ENCODE measurements around the gene VAMP5.
A peak's percentile ranks its signal among the peaks of the same experiment; 100 is the strongest.
"Not testable (repeated sequence)": the region's sequence is repeated elsewhere in the genome, so short reads cannot be mapped to it uniquely, and the experiment has no call there.

The VAMP5 gene

DNA sequence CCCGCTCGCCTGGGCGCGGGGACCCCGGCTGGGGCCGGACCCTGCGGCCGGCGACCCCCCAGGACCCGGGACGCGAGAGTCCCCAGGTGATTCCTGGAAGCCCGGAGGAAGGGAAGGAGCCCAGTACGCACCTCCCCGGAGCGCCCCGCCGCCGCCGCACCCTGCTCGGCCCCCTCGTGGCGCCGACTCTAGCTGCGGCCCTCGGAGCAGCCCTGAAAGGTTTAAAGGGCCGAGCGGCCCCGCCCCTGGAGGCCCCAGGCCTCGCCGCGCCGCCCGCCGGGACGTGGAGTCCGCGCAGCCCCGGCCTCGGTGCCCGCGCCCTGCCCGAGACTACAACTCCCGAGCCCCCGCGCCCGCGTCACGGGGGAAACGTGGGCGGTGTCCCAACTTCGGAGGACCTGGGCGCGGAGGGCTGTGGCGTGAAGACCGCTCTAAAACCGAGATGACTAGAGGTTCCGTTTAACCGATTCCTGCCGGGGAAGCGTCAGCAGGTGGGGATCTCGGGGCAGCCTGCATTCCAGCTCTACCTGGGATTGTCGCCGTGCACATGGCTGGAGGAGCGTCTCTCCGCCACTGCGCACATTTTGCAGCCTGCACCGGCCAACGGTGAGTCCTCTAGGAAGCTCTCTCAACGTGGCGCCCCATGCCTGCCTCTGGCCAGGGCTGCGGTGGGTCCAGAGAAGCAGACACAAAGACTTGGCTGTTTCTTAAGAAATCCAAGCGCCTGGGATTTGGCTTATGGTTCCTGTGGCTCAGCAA, 18.4 kb downstream of the VAMP5 start, which contains the start of gene TMEM150A:
TSS of gene TMEM150A (minus strand) at position 223 of the 759 bp plus-strand sequence. CDS start 750 bp downstream, outside the sequence.
- DNase-seq: peak; percentile 88 to 90

GRCh38 chr2:85604133-85604444, 19.9 kb downstream of the VAMP5 start:
- not testable (repeated sequence) for DNase-seq

GRCh38 chr2:85604568-85605339, 20.5 kb downstream of the VAMP5 start:
- no peak for DNase-seq

DNA sequence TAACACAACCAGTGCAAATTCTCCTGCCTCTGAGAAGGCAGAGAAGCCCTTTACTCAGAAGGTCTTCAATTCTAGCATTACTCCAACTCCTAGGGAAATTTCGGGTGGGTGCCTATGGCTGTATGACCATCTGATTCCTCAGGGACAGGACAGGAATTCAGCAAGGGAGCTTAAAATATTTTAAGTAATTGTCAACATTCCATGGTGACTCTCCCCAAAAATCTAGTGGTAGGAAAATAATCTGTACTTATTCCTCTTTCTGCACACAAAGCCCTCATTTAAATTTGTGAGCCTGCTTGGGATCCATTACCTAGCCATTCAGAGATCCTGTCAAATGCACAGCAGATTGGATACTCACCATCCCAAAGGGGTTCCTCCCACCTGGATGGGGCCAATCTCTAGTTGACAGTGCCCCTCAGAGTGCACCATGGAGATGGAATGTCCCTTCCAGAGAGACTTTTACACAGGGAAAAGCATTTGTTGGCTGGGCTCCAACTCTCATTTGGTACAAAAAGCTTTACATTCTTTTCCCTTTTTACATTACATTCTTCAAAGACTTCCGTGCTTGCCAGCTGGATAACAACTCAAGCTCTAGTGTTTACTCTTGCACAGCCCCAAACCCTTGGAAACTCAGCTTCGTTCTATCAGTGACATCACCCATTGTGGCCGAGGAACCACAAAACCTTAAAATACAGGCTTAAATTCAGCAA, 21.3 kb downstream of the VAMP5 start:
- DNase-seq: no peak

- no peak for DNase-seq
These were observed 21.9 kb downstream of the VAMP5 start for GRCh38 chr2:85606116-85606455.

- no peak for DNase-seq
These were observed 23.3 kb downstream of the VAMP5 start for GRCh38 chr2:85607268-85608215.

DNA sequence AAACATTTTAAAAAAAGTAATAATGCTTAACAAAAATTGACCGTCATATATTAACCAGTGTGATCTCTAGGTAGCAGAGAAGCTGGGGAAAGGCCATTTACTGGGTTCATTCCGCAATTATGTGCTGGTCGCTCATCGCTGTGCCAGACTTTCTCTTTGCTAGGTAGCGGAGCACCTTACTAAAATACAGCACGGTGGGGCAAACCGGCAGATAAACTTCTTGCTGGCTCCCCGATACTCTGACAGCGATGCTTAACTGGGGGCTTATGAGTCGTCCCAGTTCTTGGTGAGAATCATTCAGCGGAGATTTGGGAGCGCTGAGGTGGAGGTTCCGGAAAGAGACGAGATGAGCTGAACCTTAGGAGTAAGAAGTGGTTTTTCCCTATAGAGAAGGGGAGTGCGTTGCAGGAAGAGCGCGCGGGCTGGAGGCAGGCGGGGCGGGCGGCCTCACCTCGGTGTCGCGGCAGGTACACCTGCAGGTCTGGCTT, 27.0 kb downstream of the VAMP5 start:
- no peak for DNase-seq

DNA sequence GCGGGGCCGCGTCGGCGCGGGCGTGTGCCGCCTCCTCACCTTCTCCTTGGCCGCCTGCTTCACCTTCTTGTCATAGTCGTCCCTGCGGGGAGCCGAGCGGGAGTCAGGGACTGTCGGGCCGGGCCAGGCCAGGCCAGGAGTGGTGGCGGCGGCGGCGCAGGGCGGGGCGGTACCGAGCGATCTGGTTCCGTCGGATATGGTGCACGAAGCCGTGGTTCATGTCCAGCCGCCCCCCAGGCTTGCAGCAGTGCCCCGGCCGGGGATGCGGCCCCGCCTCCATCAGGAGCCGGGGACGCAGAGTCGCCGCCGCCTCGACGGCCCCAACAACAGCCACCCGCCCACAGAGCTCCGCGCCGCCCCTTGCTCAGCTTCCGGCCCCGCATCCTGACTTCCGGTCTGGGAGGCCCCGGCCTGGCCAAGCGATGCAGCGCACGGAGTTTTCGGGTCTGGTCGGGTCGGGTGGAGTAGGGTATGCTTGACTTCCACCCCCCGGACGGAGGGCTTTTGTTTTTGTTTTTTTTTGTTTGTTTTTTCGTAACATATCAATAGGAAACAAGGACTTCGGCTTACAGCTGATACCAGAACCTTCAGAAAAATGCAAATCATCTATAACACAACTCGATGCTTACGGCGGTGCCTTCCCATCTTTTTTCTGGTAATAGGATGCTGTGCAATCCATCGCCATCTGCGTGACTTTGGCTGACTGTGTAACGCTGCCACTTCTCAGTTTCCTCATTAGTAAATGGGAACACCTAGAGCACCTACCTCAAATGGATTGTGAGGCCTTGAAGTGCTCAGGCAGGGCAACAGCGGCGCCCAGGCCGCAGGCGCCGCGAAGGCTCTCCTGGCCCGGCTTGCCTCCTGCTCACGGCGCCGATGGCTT, 27.7 kb downstream of the VAMP5 start, which contains the start of gene C2orf68:
TSS of gene C2orf68 (minus strand) at position 362 of the 883 bp plus-strand sequence. CDS start at position 280, 82 bp downstream.
- peak; percentile 84 to 85 for DNase-seq

DNA sequence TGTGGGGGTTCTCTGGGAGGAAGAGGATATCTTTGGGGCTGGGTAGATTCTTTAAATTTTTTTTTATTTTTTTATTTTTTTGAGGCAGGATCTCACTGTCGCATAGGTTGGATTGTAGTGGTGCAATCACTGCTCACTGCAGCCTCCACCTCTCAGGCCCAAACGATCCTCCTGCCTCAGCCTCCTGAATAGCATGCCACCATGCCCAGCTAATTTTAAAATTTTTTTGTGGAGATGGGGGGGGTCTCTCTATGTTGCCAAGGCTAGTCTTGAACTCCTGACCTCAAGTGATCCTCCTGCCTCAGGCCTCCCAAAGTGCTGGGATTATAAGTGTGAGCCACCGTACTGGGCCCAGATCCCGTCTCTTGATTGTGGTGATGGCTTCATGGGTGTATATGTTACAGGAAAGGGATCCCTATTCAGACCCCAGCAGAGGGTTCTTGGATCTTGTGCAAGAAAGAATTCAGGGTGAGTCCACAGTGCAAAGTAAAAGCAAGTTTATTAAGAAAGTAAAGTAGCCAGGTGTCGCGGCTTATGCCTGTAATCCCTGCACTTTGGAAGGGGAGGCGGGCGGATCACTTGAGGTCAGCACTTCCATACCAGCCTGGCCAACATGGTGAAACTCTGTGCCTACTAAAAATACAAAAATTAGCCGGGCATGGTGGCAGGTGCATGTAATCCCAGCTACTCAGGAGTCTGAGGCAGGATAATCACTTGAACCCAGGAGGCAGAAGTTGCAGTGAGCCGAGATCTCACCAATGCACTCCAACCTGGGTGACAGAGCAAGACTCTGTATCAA, 29.7 kb downstream of the VAMP5 start:
- no peak for DNase-seq

GRCh38 chr2:85614757-85615156, 30.5 kb downstream of the VAMP5 start:
- DNase-seq: not testable (repeated sequence)

GRCh38 chr2:85615413-85615728, 31.1 kb downstream of the VAMP5 start:
- no peak for DNase-seq

GRCh38 chr2:85617723-85618122, 33.5 kb downstream of the VAMP5 start:
- DNase-seq: not testable (repeated sequence)

DNA sequence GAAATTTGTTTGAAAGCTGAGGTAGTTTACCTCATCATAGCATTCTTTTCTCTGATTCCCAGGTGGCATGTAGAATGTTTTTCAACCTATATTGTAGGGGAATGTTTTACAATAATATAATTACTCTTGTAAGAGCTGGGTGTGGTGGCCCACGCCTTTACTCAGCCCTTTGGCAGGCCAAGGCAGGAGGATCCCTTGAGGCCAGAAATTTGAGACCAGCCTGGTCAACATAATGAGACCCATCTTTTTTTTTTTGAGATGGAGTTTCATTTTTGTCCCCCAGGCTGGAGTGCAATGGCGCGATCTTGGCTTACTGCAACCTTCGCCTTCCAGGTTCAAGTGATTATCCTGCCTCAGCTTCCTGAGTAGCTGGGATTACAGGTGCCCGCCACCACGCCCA, 35.4 kb downstream of the VAMP5 start:
- DNase-seq: no peak

DNA sequence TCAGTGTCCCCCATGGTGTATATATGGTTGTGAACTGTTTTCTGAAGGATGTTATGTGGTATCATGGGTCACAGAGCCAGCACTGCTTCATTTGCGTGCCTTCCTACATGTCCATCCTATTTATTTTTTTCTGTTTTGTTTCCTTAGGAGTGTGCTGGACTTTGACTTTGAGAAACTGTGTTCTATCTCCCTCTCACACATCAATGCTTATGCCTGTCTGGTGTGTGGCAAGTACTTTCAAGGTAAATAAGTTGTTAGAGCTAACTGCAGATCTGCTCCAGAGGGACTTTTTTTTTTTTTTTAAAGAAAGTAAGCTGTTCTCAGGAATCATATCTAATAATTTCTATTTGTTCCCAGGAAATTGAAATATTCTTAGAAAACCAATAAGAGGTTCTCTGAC, 37.1 kb downstream of the VAMP5 start:
- no peak for DNase-seq

DNA sequence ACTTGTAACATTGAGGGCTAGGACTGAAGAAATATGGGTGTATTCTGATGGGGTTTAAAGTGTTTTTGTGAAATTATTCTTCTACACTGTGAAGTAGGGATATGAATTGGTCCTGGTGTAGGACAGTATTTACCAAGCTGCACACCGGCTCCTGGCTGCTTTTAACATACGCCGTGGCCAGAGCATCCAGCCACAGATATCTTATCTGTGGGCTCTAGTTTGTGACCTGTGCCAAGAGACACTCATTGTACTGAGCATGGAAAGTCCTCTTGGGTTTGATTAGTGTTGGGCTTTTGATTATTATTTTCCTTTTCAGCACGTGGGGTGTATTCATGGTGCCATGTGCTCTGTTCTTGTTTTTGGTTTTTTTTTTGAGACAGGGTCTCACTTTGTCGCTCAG, 39.8 kb downstream of the VAMP5 start:
- DNase-seq: no peak

DNA sequence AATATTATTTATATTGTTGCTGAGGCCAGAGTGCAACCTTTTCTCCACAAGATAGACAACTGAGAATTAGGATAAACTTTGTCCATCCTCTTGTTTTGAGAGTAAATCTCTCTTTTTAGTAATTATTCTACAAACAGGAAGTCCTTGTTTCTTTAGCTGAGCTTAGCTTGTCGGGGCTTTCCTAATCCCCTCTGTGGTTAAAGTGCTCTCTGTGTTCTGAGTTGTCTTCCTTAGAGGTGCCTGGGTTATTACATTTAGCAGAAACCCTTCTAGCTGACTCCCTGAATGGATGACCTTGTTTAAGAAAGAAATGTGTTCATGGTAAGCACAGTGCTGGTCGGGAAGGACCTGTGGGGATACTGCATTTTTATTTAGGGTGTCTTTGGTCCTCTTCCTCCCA, 44.4 kb downstream of the VAMP5 start:
- DNase-seq: no peak

DNA sequence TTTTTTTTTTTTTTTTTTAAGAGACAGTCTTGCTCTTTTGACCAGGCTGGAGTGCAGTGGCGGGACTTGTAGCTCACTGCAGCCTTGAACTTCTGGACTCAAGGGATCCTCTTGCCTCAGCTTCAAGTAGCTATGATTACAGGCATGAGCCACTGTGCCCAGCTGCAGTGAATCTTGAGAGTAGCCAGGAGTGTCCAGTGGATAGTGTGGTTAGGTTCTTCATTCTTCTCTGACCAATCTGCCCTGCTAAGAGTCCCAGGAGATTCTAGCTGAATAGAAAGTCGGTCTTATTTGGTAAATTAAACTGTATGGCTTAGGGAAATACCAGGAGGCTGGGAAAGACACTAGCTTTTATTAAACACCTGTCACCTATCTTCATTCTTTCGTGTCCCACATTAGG, 47.1 kb downstream of the VAMP5 start:
- no peak for DNase-seq

GRCh38 chr2:85635011-85635410, 50.8 kb downstream of the VAMP5 start:
- DNase-seq: no peak

- no peak for DNase-seq
These were observed 51.4 kb downstream of the VAMP5 start for GRCh38 chr2:85635636-85636035.

- DNase-seq: peak in 1 of 2 donors; percentile 12
These were observed 58.5 kb downstream of the VAMP5 start for GRCh38 chr2:85642725-85643124.

All from CD4-positive, alpha-beta T cell treated with Interleukin-1 beta for 1 hour (primary cell).